ENCODE data around the gene ARHGAP42.

Gene ARHGAP42

DNA sequence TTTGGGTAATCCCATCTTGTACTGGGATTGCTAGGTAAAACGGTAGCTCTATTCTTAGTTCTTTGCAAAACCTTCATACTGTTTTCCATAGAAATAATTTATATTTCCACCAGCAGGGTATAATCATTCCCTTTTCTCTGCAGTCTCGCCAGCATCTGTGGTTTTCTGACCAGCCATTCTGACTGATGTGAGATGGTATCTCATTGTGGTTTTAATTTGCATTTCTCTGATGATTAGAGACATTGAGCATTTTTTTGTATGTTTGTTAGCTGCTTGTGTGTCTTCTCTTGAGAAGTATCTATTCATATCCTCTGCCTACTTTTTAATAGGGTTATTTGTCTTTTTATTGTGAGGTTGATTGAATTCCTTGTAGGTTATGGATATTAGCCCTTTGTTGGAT lies 221.7 kb downstream of the ARHGAP42 start:
- DNase-seq (ENCODE audit: insufficient read length, low spot score) (no peak), FAIRE-seq (no peak)
- no peak for TF ChIP-seq CTCF (IDR thresholded peaks at IDR 0.05; ENCODE audit: insufficient read depth, missing control alignments)

- FAIRE-seq = no peak
- no peak for TF ChIP-seq CTCF (IDR thresholded peaks at IDR 0.05; ENCODE audit: insufficient read depth, missing control alignments)
- DNase-seq (ENCODE audit: insufficient read length, low spot score) = no peak
These were observed 223.7 kb downstream of the ARHGAP42 start for GRCh38 chr11:100910808-100911207.

DNA sequence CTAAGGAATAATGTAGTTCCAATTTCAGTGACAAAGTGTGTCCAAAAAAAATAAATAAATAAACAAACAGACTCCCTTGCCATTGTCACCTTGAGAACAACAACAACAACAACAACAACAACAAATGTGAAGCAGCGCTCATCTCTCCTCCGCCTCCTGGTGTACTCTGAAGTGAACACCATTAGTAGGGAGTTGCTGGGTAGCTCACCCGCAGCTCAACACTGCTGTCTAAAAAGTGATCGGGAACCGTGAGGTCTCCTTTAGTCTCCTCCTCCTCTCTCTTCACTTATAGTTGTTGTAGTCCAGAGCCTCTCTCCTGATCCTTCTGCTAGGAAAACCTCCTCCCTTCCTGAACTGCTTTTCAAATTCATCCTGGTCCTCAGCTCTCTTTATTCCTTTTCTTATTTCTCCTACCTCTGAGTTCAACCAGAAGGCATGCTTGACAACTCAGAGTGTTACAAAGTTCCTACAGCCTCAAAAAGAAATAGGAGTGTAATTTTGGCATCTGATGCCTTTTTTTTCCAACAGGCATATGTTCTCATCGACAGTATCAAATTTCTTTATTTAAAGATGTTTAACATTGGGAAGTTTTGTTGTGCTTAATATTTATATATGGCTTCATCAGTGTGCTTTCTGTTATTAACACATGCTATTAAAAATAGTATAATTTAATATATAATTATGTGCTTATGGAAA lies 227.5 kb downstream of the ARHGAP42 start:
- TF ChIP-seq CTCF (IDR thresholded peaks at IDR 0.05; ENCODE audit: insufficient read depth, missing control alignments) = no peak
- DNase-seq (ENCODE audit: insufficient read length, low spot score) (no peak), FAIRE-seq (no peak)

DNA sequence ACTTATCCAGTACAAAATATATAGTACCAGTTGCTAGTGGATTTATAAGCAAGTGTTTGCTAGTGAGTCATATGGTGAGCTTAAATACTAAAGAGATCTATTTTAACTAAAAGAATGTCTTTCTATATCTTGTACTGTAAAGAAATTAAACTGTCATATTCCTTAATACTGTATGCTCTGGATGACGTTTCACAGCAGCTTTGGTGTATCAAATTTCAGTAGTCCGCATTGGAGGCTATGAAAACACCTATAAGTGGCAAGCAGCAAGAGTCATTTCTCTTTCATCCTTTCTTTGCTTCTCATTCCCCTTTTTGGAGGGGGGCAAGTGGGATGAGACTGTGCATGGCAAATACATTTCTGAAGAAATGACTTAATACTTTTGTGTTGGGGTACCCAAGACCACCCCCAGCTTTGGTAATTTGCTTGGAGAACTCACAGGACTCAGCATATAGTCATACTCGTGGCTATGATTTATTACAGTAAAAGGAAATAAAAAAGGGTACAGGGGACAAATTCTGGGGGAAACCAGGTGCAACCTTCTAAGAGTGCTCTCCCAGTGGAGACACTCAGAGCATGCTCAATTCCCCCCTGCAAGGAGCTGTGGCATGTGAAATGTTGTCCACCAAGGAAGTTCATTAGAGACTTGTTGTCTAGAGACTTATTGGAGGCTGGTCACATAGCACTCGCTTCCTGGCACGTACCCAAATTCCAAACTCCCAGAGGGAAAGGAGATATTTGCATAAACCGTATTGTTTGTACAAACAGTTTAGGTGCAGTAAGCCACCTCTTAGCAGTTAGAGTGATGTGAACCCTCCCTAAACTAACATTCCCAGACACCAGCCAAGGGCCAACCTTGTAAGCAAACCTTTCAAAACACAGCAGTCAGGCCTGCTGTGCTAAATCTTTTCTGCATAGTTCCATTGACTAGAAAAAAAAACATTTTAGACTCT lies 231.7 kb downstream of the ARHGAP42 start:
- DNase-seq (ENCODE audit: insufficient read length, low spot score) (no peak), FAIRE-seq (no peak)
- no peak for TF ChIP-seq CTCF (IDR thresholded peaks at IDR 0.05; ENCODE audit: insufficient read depth, missing control alignments)

GRCh38 chr11:100920593-100920992 lies 233.5 kb downstream of the ARHGAP42 start:
- DNase-seq (ENCODE audit: insufficient read length, low spot score) (no peak), FAIRE-seq (no peak)
- no peak for TF ChIP-seq CTCF (IDR thresholded peaks at IDR 0.05; ENCODE audit: insufficient read depth, missing control alignments)

DNA sequence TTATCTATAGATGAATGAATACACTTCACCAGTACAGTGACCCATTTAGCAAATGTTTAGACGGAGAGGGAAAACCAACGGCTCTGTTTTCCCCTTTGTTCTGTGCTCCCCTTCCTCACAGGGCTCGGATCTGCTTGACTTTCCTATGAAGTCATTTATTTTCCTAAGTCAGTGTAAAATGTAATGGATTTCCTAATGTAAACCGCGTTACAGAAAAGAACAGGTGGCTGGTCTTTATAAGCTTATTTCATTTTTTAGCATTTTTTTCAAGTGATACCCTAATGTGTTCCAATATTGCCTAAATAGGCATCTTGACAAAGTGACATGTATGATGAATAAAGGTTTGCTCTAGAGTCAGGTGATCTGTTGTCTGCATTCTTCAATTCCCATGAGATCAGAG lies 235.0 kb downstream of the ARHGAP42 start:
- FAIRE-seq (no peak), DNase-seq (ENCODE audit: insufficient read length, low spot score) (no peak)
- TF ChIP-seq CTCF (IDR thresholded peaks at IDR 0.05; ENCODE audit: insufficient read depth, missing control alignments) = no peak

DNA sequence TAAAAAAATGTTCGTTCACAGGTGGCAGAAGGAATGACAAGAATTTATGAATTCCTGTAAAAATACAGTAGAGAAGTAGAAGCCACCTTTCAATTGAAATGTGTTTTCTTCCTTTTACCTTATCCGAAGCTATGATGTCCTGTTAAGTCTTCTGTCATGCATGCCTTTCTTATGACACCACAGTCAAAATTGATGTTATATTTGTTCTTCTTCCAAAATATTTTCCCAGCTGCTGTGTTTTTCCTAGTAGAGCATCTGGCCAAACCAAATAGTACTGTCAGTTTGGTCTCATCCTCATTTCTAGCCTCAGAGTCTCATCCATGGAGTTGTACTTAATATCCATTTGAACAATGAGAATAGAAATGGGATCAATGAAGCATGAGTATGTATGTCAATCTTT lies 236.5 kb downstream of the ARHGAP42 start:
- TF ChIP-seq CTCF (IDR thresholded peaks at IDR 0.05; ENCODE audit: insufficient read depth, missing control alignments) = no peak
- no peak for FAIRE-seq

More for the DNA sequence above, 236.5 kb downstream of the ARHGAP42 start:
- no peak for DNase-seq (ENCODE audit: insufficient read length, low spot score)
